Suprapubic skin (tissue), 4 donors: ENCODE results near the gene PODN.

Experiments used
- CTCF ChIP-seq, 2 donors: fragments of 200-600 bp in 1 of 2; fragments of 450-650 bp in 1 of 2; sonication (generic) in 1 of 2; IDR thresholded peaks; one replicate each; pipeline ENCODE4 v1.5.1; 2016 to 2019; ENCODE audit warnings: antibody characterized with exemption in 2 of 2, mild to moderate bottlenecking in 1 of 2, moderate library complexity in 1 of 2
- EP300 ChIP-seq: sonication (generic); formaldehyde crosslinking; IDR thresholded peaks from one replicate; pipeline ENCODE4 v1.6.1; 2017; ENCODE audit warnings: antibody characterized with exemption
- POLR2A ChIP-seq, 2 donors: fragments of 450-650 bp; IDR thresholded peaks; one replicate each; pipeline ENCODE4 v1.6.1; 2017; ENCODE audit warnings: antibody characterized with exemption in 2 of 2, mild to moderate bottlenecking in 2 of 2, moderate library complexity in 2 of 2
- POLR2AphosphoS5 ChIP-seq, 3 donors: sonication (generic); formaldehyde crosslinking; IDR thresholded peaks; one replicate each; pipeline ENCODE4 v1.6.1; 2017; ENCODE audit warnings: antibody characterized with exemption in 3 of 3

DNA sequence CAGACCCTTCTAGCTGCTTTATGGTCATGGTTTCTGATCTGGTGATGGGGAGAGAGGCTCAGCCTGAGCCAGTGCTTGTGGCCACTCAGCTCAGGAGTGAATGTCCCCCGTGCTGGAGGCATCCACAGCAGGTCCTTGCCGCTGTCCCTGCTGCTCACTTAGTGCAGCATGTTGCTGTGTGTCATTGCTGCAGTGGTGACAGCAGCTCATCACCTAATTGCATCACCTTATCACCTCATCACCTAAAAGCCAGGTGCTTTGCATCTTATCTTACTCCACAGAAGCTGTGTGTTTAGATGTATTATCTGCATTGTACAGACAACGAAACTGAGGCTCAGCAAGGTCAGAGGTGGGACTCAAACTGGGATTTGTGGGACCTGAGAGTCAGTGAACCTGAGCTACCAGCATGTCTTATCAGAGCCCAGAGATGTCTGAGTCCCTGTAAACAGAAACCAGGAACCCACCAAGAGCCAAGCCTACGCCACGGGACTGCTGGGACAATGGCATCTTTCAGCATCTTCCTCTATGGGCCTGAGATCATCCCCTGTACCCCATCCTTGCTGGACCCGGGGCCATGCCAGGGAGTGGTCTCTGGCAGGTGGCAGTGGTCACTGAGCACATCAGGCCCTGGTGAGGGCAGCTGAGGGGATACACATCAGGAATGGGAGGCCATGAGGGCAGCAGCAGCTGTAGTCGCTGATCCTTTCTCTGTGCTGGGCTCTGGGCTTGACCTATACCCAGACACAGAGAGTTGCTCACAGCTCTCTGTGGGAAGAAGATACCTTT is 6.5 kb downstream of the PODN start:
- TF ChIP-seq CTCF (IDR thresholded peaks at IDR 0.05) (no peak), POLR2A (IDR thresholded peaks at IDR 0.05) (no peak), POLR2AphosphoS5 (IDR thresholded peaks at IDR 0.05) (no peak), EP300 (no peak)
